DMS153 treated with DMSO at 0.1 percent for 48 hours (cell line): ENCODE results near the gene SNTG2.

ENCODE experiments used
- DNase-seq: peaks from one replicate; lab custom pipeline; 2025; ENCODE audit not compliant: unreplicated experiment; lab: John Stamatoyannopoulos, UW

The SNTG2 gene

DNA sequence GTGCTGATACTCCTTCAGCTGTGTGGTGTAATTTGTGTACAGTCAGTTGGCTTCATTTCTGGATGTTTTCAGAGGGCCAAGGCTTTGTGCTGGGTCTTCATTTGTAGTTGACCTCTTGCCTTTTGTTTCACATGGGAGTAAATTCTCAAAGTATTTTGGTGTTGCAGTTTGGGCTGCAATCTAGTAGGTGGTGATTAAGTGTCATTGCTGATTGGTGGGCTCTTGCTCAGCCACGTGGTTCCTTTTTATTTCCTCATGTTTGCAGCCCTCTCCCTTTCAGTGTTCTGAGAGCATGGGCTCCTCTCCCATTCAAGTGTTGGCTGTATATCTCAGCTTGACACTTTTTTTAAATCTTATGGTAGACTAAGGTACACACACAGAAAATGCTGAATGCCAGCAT is 96.8 kb downstream of the SNTG2 start:
- no peak for DNase-seq

DNA sequence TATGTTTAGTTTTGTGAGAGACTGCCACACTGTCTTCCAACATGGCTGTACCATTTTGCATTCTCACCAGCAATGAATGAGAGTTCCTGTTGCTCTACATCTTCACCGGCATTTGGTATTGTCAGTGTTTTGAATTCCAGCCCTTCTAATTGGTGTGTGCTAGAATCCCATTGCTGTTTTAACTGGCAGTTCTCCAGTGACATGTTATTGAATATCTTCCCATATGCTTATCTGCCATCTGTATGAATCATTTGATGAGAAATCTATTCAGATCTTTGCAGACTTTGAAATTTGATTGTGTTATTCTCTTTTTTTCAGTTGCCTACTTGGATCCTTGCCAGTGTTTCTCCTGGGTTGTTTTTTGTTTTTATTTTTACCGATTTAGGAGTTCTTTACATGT is 99.0 kb downstream of the SNTG2 start:
- DNase-seq: no peak

DNA sequence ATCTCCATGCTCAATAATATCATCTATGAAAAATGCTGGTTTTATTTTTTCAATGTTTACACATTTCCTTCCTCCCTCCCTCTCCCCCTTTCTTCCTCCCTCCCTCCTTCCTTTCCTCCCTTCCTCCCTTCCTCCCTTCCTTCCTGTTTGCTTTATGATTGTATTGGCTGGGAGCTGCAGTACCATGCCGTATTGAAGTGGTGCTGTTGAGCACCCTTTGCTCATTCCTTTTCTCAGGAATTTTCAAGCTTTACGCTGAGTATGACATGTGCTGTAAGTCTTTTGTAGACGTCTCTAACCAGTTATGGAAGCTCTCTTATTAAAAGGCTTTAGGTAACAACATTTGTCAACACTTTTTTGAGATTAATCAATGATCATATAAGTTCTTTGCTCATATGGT is 100.4 kb downstream of the SNTG2 start:
- DNase-seq: no peak

DNA sequence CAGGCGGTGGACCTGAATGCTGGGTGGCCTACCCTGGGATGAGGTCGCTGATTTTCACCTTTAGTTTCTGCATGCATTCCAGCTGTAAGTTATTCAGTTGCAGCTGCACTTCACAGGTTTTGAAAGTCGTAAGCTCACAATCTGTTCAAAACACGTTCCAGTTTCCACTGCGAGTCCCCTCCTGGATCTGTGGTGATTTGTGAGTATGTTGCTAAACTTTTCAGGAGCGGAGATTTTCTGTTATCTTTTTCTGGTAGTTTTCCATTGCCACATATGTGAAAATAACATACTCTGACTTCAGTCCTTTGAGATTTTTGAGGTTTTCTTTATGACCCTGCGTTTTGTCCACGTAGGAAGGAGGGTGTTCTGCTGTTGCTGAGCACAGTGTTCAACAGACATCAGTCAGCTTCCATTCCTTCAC is 102.1 kb downstream of the SNTG2 start:
- DNase-seq: no peak

DNA sequence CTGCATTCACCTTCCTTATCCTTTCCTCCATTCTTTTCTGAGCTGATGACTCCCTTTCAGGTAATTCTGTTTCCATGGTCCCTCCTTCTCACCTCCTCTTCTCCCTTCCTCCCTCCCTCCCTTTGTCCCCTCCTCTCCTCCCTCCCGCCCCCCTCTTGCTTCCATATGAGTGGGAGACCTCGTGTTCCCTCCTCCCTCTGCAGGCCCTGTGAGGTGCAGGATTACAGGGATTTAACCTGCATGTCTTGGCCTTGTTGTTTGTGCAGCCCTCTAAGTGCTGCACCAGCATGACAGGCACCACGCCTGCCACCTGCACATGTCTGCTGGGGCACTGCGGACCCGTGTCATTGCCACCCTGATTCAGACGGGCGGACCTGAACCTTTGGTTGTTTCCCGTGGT is 103.1 kb downstream of the SNTG2 start:
- no peak for DNase-seq

DNA sequence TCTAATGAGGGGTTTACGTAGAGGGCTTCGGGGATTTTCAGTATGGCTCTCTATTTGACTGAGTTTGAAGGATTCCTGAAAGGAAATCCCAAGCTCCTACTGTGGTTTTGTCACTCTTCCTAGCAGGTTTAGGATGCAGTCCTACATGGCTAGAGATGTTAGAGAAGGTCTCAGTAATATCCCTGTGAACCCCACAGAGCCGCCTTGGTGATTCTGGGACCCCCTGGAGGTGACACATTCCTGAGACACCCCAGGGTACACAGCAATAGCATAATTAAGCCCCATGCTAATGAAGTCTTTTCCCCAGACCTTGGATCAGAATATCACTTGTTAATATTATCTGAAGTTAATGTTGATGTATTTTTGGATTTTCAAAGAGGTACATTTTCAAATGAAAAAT is 103.8 kb downstream of the SNTG2 start:
- DNase-seq: no peak

DNA sequence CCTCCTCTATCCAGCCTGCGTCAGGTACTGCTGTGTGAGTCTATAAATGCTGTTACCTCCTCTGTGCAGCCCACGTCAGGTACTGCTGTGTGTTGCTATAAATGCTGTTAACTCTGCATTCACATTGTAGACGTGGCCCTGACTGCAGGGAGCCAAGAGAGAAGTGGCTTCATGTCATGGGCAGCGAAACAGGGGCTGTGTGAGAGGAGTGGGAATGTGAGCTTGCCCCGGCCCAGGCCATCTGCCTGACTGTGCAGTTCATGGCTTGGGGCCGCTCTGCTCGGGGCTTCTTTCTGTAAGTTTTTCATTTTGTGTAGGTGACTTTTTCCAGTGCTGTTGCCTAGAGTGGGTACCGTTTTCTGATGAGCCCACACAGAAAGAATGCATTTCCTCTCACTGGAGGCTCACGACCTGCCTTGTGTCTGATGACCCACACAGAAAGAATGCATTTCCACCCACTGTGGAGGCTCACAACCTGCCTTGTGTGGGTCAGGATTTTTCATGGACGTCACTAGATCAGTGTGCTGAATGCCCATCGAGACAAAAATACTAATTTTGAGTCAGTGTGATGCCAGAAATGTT is 104.5 kb downstream of the SNTG2 start:
- no peak for DNase-seq

DNA sequence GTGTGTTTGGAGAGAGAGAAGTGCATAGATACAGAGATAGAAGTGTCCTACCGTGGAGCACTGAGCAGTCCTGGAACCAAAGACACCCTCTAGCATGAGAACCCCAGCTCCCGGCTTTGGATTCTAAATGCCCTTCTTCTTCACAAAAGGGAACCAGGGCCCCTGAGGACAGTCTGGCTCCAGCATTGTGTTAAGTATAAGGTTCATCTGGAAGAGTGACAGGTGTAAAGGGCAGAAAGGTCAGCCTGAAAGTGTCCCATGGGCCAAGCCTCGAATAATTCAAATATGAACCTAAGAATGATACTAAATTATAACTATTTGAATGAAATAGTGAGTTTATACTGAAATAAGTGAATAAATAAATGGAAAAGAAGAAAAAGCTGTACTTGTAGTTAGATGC is 109.7 kb downstream of the SNTG2 start:
- no peak for DNase-seq

DNA sequence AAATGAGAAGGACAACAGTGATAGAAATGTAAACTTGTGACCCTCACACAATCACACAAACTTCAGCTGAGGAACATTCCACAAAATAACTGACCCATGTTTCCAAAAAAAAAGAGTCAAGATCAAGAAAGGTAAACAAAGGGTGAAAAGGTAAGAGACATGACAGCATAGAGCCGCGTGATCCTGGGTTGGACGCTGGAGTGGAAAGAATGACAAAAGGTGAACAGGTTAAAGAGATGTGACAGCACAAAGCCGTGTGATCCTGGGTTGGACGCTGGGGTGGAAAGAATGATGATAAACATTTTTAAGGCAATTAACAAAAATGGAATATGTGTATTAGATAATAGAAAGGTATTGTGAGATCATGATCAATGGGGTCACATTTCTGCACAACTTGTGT is 110.3 kb downstream of the SNTG2 start:
- DNase-seq: no peak

DNA sequence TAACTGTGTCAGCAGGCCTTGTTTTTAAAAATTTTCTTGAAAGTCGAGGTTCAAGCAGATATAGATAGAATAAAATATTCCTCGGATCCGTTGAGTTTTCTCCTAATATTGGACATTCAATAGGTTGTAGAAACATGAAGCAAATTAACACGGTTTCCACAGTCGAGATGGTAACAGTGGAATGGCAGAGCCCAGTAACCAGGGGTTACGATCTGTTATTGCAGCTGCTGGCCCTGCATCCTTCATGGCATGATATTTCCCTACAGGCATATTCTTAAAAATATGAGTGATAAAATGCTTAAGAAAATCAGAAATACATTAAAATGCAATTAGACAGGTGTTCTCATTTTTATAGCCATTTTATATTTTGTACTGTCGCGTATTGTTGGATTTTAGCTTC is 117.6 kb downstream of the SNTG2 start:
- no peak for DNase-seq

DNA sequence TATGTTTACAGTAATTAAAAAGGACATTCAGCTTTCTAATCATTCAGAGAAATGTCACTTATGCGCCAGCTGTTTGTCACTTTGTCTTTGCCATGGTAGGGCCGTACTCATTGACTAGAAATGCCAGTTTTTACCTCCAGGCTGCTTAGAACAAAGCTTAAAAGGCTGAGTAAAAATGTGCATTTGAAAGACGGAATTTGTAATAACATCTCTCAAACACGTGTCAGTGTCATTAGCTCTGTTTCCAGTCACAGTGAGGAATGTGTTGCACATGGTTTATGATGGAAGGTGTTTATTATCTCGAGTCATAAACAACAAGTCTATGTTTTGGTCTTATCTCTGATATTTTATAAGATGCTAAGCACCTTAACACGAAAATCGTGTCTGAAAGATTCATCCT is 118.2 kb downstream of the SNTG2 start:
- no peak for DNase-seq

DNA sequence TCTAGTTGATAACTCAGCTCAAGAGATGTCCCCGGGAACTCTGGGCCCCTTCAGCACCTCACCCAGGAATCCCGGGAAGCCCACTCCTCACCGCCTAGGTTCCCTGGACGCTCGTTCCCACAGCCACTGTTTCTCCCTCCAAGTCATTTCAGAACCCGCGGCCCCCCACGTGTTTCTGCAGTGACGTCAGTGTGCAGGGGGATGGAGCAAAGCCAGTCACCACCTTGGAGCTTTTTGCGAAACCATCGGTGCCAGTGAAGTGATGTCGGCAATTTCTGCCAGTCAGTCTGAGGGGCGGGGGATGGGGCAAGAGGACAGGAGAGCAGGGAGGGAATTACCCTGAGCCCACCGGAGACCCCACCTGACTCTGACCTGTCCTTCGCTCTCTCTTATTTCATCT is 119.2 kb downstream of the SNTG2 start:
- no peak for DNase-seq

DNA sequence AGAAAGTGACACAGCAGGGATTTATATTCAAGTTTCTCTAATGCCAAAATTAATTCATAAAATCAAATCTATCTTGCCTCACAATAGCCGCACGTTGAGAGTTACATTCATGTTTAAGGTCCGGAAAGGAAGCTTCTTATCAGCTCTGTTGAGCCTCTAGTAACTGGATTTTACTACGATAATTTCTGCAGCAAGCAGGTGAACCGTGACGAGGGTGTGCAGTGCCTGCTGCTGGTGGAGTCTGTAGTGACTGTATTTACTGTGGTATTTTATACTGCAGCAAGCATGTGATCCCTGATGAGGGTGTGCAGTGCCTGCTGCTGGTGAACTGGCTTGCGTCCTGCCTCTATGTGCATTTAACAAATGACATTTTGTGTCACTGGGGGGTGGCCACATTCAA is 120.0 kb downstream of the SNTG2 start:
- no peak for DNase-seq

DNA sequence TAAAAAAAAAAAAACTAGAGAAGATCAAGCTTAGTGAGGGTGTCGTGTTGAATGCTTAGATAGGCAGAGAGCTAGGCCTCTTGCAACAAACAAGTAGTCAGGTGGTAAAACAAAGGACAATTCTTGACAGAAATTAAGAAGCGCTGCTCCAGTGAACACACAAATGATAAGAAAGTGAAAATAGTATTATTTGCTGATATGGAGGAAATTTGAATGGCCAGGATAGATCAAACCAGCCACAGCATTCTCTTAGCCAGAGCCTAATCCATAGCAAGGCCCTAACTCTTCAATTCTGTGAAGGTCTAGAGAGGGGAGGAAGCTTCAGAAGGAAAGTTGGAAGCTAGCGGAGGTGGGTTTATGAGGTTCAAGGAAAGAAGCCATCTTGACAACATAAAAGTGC is 121.0 kb downstream of the SNTG2 start:
- DNase-seq: no peak

DNA sequence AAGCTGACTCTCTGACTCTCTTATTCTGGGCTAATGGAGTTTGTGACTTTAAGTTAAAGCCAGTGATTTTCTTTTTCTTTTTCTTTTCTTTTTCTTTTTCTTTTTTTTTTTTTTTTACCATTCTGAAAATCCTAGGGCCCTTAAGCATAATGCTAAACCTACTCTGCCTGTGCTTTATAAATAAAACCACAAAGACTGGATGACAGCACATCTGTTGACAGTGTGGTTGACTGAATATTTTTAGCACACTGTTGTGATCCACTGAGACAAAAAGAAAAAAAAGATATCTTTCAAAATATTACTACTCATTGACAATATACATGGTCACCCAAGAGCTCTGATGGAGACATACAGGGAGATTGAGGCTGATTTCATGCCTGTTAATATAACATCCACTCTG is 121.6 kb downstream of the SNTG2 start:
- DNase-seq: no peak

DNA sequence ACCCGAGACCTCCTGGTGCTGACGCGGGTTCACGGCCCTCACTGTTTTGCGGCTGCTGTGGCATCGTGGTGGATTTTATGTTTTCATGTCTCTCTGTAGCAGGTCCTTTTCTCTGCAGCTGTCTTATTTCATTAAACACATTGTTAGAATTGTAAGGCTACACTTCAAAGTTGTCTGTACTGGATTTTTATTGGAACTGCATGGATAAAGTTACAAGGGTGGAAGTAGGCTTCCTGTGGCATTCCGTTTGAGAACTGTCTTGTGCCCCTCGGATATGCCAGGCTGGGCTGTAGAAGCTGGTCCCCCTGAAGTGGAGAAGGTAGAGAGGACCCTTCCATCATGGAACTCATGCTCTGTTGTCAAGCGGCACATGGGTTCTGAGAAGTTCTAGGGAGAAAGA is 127.3 kb downstream of the SNTG2 start:
- no peak for DNase-seq

DNA sequence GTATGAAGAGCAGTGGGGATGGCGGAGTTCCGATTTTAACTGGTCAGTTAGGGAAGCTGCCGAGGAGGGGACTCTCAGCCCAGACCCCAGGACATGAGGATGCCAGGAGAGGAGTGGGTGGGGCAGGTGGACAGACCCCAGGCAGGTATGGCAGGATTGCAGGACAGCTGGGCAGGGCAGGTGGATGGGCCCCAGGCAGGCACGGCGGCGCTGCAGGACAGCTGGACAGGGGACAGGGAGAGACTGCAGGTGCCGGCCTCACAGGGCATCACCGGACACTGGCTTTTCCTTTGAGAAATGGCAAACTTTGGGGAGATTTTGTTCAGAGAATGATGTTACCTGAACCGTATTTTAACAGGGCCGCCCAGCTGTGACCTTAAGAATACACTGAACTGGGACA is 127.7 kb downstream of the SNTG2 start:
- no peak for DNase-seq

DNA sequence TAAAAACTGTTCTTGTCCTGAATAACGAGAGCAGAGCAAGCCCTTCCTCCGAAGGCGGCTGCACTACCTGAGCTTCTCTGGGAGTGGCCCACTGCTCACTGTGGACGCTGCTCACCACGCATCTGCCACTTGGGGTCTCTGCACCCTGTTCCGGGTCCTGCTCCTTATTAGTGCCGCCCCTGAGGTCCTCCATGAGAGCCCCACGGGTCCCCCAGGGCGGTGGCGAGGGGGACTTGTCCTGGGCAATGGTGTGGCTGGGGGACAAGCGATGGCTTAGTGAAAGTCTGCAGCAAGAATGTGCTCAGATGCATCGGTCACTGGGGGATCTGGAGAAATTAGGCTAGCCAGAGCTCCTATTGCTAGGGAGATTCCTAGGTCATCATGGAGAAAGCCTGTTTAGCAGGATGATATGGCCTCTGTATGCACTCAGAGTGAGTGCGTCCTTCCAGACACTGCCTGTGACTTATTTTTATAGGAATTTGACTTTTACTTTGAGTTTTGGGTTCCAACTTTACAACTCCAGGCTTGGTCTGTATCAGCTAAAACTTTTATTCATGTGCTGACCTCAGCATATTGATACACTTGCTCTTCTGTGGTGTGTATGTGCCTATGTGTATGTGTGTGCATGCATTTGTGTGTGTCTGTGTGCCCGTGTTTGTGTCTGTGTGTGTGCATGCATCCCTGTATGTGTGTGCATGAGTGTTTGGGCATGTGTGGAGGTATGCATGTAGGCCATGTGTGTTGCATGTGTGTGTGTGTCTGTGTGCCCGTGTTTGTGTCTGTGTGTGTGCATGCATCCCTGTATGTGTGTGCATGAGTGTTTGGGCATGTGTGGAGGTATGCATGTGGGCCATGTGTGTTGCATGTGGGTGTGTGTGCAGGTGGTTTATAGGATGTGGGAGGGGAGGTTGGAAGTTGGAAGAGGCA is 129.5 kb downstream of the SNTG2 start:
- no peak for DNase-seq

DNA sequence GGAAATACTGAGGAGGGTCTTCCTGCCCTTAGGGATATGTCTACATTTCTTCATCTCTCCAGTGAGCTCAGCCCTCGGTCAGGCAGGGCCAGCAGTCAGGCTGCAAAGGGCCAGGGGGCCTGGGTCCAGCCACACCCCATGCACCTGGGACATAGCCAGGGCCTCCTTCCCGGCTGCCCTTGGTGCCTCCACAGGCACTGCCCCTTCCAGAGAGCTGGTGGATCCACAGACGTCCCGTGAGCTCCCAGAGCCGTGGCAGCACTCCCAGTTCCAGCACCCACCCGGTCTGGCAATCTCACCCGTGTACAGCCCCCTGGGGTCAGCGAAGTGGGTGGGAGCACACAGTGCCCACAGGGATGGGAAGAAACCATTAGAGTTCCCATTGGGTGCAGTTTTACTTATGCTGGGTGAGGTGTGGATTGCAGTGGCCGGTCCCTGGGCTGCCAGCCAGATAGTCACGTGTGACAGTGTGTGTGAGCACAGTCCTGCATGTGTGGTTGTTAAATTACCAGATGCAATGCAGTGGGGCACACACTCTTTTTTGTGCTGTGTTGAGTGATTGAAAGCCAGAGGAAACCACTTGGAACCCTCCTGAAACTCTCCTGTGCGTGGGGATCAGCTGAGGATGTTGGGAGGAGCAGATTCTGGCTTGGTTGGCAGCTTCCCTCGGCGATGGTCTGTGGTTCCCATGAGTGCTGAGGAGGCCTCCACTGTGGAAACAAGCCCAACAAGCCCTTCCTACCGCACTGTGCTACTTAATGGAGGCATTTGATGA is 131.0 kb downstream of the SNTG2 start:
- DNase-seq: no peak

DNA sequence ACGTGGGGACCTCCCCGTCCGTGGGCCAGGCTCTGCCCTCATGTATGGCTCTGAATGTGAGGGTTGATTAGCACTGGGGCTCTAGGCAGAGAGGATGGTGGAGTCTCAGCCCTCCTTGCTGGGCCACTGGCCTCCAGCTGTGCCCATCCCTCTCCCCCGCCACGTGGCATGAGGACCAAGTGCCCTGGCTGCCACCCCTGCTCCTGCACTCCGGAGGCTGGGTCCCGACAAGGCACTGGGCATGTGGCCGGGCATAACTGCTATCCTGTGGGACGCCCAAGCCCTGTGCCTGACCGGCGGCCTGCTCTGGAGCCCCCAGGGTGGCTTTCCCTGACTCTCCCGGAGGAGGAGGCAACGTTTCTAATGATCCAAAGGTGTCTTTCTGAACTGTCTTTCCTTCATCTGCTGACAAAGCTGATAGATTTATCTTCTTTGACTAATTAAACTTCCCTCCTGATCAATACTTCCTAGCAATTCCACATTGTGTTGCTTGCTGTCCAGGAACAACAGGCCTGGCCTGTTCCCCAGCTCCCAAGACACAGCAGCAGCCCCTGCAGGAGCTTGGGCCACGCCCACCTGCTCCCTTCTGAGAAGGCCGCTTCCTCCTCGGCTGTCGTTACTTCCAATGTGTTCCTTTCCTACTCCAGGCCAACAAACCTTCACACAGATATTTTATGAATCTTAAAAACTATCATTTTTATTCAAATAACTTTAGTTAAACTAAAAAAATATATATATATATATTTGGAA is 132.0 kb downstream of the SNTG2 start:
- DNase-seq: no peak

DNA sequence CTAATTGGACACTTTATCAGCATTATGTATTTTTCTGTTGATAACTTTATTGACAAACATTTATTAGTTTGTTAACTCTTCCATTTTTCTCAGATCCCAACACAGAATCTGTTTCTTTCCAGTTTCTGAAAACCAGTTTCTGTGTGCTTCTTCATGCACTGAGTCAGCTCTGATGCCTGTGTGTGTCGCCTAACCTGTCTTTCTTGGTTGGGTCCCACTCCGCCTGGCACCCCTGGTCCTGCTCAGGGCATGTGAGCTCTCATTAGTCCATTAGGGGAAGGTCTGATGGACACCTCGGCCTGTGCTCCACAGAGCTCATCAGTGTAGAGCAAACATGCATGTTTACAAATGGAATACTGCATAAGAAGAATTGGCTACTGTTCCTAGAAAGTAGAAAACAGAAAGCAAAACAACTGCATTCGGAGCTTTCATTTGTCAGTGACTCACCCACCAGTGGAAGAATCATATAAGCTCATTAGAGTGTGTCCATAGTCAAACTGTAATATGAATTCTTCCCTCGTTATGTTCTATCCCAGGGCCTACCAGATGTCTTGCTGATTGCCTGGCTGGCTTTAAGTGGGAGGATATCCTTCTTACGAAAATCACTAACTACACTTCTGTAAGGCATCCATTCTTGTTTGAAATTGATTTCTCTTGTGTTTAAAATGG is 137.7 kb downstream of the SNTG2 start:
- DNase-seq: no peak
